Stimulated activated CD4-positive, alpha-beta T cell treated with anti-CD3 and anti-CD28 coated beads, Interleukin-4, amount 100 ng/mL, for 4 hours (primary cell): ENCODE results near the gene MMP14.
A peak's percentile ranks its signal among the peaks of the same experiment; 100 is the strongest.

Experiments used
- DNase-seq, 2 experiments: peaks; one replicate each; pipeline ENCODE4 v3.0.0-alpha.2; 2020

Gene MMP14

DNA sequence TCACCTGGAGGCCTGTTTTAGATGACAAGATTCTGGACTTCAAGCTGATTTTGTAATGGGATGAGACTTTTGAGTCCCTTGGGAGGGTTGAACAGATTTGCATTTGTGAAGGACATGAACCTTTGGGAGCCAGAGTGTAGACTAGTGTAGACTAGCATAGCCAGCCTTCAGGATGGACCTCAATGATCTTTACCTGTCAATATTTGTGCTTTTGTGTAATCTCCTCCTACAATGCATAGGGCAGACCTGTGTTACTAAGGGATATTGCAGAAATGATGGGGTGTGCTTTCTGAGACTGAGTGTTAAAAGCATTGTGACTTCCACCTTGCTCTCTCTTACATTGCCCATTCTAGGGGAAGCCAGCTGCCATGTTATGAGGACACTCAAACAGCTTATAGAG, 25.3 kb downstream of the MMP14 start:
- no peak for DNase-seq

DNA sequence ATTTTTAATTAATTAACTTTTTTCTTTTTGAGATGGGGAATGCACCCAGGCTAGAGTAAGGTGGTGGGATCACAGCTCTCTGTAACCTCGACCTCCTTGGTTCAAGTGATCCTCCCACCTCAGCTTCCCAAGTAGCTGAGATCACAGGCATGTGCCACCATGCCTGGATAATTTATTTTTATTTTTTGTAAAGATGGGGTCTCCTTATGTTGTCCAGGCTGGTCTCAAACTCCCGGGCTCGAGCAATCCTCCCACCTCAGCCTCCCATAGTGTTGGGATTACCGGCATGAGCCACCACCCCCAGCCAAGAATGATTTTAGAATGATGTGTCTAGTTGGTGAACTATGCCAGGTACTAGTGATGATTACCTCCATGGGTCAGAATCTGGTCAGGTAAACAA, 28.6 kb downstream of the MMP14 start:
- DNase-seq = no peak

DNA sequence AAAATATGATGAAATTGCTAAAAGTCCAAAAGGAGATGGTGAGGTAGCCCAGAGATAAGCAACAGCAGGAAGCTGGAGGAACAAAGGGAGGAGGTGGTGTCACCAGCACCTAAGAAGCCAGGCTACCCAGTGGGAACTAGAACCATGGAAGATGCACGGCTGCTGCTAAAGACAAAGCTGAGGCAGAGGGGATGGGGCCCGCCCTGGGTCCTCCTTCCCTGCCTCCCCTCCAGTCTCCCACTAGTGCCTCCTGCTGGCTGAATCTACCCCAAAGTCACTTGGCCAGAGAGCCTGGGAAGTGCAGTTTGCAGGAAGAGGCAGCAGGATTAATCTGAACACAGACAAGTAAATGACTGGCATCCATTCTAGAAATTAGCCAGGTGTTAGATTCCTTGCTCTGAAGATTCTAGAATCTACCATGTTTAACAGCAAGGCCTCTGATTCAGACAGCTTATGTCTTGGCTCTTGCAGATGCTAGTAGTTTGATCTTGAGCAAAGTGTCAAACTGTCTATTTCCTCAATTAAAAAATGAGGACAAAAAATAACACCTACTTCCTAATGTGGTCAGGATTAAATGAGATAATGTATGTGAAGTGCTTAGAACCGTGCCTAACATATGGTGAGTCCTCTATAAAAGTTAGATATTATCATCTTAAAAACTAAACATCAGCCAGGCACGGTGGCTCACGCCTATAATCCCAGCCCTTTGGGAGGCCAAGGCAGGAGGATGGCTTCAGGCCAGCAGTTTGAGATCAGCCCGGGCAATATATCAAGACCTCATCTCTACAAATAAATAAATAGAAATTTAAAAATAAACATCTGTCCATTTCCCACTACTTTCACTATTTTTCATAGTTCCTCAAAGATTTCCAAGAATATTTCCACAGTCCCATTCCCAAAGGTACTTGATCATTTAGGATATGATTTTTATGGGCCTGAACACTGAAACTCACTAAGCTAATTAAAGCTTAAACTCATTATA, 29.3 kb downstream of the MMP14 start:
- no peak for DNase-seq

DNA sequence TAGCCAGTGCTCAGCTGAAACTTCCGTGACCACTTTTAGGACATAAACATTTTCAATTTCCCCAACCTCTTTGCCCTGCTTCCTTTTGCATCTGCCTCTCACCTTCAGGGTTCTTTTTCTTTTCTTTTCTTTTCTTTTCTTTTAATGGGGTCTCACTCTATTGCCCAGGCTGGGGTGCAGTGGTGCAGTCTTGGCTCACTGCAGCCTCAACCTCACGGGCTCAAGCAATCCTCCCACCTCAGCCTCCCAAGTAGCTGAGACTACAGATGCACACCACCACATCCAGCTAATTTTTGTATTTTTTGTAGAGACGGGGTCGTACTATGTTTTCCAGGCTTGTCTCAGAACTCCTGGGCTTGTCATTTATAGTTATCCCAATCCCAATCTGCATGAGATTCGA, 30.5 kb downstream of the MMP14 start:
- no peak for DNase-seq

DNA sequence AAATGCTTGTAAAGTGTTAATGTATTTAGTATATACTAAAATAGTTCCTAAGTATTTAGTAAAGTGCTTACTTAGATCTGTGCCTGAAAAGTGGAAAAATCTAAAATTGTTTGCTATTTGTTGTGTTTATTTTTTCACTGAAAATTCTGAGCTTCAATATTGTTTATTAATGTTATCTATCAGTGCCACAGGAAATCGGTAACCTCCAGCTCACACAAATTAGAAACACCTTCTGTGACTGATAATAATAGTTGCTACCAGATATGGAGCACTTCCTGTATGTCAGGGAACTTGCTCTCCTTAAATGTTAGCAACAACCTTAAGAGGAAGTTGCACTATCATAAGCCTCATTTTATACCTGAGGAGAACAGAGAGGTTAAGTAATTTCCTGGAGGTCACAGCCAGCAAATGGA, 34.4 kb downstream of the MMP14 start:
- no peak for DNase-seq

DNA sequence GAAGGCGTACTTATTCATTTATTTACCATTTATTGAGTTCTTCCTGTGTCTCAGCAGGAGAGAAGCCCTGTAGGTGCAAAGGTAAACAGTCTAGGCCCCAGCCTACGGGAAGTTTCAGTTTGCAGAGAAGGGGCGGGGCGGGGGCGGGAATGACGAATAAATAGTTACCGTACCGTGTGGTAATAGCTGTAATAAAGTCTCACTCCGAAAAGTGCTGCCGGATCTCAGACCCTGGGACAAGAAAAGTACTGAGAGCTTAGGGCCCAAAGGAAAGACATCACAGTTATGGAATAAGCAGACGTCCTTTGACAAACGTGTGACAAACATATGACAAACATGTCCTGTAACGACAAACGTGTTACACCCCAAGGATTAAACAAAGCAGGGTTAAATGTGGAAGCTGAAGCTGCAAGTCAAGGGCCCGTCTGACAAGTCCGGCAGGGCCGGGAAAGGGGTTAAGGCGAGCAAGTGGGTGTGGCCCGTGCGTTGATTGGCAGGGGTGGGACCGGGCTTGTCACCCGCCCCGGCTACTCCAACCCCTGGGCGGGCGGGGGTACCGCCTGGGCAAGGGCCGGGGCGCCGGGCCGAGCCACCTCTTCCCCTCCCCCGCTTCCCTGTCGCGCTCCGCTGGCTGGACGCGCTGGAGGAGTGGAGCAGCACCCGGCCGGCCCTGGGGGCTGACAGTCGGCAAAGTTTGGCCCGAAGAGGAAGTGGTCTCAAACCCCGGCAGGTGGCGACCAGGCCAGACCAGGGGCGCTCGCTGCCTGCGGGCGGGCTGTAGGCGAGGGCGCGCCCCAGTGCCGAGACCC, 35.0 kb downstream of the MMP14 start, which contains the start of gene LRP10:
TSS of gene LRP10 (plus strand) at position 517 of the 809 bp plus-strand sequence. CDS start 564 bp downstream, outside the sequence.
- DNase-seq = peak; percentile 71 to 81

DNA sequence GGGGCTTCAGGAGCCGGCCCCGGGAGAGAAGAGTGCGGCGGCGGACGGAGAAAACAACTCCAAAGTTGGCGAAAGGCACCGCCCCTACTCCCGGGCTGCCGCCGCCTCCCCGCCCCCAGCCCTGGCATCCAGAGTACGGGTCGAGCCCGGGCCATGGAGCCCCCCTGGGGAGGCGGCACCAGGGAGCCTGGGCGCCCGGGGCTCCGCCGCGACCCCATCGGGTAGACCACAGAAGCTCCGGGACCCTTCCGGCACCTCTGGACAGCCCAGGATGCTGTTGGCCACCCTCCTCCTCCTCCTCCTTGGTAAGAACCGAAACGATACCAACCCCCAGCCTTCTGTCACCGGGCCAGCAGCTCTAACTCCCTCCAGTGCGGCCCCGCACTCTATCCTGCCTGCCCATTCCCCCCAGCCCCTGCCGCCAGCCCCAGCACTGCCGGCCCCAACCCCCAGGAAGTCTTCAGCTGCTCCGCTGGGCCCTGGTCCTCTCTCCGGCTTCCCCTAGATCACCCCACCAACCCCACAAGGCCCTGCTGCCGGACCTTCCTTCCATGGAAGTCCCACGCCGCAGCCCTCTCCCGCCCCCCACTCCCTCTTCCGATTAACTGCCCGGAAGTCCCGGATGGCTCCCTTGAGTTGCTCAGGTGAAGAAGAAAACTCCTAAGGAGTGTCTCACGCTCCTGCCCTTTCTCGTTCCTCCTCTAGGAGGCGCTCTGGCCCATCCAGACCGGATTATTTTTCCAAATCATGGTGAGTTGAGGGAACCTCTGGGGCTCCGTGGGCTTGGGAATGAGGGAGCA, 35.8 kb downstream of the MMP14 start:
- DNase-seq = peak; percentile 67

DNA sequence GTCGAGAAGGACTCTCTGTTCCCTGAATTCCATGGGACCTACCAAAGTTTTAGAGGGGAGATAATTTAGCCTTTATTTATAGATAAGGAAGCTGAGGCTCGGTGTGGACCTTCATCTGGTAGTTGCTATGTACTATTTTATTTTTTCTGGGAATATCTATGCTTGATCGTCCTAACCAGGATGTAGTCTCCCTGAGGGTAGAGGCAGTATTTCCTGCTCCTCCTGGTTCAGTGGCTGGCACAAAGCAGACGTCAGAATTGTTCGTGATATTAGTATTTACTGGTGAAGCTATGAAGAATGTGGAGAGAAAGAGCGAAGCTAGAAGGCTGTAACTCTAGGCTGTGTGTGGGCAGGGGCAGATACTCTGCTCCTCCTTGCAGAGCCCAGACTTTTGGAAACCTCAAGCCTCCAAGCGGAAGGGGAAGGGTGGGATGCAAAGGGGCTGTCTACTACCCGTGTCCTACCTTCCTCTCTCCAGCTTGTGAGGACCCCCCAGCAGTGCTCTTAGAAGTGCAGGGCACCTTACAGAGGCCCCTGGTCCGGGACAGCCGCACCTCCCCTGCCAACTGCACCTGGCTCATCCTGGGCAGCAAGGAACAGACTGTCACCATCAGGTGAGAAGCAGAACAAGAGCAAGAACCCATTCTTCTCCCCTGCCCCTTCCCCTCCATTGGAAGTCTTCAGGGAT, 36.6 kb downstream of the MMP14 start:
- no peak for DNase-seq

DNA sequence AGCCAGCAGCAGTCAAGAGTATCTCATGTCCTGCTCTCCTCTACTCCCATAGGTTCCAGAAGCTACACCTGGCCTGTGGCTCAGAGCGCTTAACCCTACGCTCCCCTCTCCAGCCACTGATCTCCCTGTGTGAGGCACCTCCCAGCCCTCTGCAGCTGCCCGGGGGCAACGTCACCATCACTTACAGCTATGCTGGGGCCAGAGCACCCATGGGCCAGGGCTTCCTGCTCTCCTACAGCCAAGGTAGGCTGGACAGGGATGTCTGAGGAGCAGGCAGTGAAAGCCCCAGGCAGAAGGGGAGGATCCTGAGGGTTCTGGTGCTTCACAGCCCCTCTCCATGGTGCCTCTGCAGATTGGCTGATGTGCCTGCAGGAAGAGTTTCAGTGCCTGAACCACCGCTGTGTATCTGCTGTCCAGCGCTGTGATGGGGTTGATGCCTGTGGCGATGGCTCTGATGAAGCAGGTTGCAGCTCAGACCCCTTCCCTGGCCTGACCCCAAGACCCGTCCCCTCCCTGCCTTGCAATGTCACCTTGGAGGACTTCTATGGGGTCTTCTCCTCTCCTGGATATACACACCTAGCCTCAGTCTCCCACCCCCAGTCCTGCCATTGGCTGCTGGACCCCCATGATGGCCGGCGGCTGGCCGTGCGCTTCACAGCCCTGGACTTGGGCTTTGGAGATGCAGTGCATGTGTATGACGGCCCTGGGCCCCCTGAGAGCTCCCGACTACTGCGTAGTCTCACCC, 38.8 kb downstream of the MMP14 start:
- no peak for DNase-seq

DNA sequence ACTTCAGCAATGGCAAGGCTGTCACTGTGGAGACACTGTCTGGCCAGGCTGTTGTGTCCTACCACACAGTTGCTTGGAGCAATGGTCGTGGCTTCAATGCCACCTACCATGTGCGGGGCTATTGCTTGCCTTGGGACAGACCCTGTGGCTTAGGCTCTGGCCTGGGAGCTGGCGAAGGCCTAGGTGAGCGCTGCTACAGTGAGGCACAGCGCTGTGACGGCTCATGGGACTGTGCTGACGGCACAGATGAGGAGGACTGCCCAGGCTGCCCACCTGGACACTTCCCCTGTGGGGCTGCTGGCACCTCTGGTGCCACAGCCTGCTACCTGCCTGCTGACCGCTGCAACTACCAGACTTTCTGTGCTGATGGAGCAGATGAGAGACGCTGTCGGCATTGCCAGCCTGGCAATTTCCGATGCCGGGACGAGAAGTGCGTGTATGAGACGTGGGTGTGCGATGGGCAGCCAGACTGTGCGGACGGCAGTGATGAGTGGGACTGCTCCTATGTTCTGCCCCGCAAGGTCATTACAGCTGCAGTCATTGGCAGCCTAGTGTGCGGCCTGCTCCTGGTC, 39.4 kb downstream of the MMP14 start:
- DNase-seq = no peak

DNA sequence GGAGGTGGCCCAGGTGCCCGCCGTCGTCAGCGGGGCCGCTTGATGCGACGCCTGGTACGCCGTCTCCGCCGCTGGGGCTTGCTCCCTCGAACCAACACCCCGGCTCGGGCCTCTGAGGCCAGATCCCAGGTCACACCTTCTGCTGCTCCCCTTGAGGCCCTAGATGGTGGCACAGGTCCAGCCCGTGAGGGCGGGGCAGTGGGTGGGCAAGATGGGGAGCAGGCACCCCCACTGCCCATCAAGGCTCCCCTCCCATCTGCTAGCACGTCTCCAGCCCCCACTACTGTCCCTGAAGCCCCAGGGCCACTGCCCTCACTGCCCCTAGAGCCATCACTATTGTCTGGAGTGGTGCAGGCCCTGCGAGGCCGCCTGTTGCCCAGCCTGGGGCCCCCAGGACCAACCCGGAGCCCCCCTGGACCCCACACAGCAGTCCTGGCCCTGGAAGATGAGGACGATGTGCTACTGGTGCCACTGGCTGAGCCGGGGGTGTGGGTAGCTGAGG, 40.7 kb downstream of the MMP14 start:
- no peak for DNase-seq

DNA sequence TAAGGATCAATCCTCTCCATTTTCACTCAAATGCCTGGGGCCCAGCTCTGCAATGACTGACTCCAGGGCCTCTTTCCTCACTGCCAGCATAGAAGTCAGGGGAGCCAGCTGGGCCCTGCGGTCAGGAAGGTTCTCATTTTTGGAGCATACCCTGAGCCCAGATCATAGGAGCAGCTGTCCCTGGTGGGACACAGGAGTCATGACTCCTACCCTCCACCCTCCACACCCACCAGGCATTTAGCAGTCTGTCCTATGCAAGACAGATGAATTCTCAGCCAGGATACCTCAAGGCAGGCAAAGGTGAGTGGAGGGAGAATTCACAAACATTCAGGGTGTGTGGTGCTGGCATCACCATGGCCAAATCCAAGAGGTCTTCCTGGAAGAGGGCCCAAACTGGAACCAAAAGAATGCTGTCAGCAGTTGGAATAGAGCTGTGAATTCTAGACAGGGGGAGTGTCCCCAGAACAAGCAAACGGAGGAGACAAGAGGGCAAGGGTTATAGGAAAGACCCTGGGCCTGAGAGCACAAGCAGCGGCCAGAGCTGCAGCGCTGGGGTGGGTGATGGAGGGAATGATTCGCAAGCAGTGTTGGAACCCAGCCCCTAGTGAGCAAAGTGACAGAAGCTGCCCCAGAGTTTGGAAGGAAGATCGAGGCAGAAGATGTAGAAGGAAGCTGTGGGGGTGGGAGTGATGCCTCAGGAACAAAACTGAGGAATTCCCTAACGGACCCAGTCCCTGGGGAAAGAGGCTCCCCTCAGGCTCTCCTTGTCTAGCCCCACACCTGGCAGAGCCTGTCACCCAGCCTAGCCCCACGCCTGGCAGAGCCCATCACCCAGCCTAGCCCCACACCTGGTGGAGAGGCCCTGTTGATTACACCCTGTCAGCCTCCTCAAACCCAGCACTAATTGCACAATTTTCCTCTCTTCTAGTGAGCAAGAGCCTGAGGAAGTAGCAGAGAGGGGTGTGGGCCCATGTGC, 42.2 kb downstream of the MMP14 start:
- no peak for DNase-seq

DNA sequence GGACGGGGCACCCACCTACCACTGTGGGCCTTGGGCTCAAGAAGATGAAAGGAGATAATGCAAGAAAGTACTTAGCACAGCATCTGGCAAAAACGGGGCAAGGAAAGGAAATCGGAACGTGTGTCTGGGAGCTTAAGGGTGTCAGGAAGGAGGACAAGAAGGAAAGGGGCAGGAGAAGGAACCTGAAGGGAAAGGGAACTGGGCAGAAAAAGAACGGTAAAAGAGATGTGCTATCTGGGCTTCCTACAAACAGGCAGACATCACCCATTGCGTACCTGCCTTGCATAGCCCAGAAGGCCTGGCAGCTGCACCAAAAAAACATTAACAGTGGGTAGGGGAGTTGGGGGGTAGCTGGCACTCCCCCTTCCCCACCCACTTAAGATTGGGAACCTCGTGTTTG, 45.7 kb downstream of the MMP14 start:
- no peak for DNase-seq

DNA sequence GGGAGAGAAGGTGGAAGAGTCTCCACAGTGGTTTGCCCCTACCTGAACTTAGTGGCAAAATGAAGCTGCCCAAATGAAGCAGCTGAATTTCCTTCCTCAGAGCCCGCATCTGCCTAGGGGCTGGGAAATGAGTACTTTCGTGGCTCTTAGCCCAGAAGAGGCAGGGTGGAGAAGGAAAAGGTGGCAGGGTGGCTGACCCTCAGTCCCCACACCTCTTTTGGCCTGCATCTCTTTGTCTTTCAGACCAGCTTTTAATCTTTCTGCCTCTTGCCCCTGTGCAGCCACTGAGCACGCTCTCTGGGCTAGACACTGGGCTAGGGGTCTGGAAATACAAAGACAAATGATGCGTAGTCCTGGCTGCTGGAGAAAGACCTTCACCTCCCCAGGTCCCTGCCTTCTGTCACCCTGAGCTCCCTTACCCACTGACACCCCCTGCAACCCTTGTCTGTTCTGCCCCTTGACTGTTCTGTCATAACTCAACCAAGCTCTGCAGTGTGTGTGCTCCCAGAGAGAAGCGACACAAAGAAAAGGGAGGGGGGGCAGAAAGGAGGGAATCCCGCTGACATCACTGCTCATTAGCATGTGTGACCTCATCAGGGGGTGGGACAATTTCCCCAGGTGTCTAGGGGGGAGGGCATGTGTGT, 46.3 kb downstream of the MMP14 start:
- peak in 1 of 2 experiments; percentile 75 for DNase-seq

DNA sequence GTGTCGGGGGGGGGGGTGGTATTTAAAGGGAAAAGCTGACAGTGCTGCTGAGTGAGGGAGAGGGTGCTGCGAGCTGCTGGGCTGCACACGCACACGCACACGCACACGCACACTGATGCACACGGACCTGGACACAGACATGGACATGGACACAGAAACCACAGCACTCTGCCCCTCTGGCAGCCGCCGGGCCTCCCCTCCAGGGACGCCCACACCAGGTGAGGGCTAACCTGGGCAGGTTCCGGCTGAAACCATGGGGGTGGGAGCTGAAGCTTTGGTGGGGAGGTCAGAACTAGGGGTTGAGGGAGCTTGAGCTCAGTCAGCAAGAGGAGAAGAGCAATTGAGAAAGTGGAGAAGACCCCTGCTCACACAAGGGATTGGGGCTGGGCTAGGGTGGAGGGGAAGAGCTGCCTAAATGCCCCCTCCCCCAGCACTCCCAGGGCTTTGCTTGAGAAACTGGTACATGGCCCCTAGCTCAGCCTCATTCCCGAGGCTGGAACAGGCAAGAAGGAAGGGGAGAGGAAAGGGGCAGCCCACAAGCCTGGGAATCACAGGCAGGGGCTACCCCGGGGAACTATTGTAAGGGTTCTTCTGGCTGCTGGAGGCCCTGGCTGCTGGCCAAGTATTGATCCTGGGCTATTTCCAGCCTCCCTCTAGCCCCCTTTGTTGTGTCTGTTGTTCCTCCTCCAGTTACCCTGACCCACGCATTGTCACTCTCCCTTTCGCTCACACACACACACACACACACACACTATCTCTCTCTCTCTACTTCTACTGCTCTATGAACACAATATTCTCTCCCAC, 47.0 kb downstream of the MMP14 start, which contains the start of gene REM2:
TSS of gene REM2 (plus strand) at position 50 of the 804 bp plus-strand sequence. CDS start at position 116, 66 bp downstream.
- no peak for DNase-seq

DNA sequence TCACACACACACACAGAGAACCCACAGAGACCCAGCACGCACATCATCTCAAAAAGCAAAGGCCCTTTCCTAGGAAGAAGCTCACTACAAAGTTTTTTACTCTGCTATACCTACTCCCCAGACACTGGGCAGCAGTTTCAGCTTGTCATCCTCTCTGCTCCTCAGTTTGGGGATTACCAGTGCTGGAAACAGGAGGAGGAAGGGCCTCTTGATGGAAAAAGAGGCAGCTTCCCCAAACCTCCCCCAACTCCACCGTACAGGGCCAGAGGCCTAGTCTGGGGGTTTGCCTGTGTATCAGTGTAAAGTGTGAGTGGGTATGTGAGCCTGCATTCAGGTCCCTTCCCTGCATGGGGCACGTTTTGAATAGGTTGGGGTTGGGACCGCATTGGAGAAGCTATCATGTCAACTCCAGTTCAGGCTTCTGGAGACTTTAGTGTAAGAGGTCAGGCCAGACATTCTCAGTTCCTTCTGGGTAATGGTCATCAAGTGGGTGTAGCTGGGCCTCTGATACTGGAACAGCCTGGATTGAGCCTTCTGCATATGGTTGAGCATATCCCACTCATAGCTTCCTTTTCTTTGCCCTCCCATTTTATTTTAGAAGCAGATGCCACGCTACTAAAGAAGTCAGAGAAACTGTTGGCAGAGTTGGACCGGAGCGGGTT, 47.8 kb downstream of the MMP14 start:
- no peak for DNase-seq

DNA sequence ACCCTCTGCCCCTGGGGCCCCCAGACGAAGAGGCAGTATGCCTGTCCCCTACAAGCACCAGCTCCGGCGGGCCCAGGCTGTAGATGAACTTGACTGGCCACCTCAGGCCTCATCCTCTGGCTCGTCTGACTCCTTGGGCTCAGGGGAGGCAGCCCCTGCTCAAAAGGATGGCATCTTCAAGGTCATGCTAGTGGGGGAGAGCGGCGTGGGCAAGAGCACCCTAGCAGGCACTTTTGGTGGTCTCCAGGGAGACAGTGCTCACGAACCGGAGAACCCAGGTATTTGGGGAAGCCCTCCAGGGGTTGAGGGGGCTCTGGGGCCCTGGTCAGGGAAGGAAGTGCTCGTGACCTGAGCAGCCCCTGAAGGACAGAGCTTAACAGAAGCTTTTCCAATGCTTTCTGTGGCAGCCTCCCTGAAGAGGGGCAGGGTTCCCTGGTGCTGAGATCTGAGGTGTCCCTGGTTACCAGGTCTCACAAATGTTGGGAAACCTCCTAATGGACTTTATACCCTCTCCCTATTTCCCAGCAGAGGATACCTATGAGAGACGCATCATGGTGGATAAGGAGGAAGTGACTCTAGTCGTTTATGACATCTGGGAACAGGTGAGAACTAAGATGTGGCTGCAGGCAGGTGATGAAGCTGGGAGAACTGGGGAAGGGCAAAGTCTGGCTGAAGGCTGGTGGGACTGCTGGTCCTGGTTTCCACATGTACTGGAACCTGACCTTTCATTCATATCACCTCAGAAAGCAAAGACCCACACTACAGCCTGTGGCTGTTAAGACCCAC, 48.5 kb downstream of the MMP14 start:
- DNase-seq = no peak
